NOMO-1 treated with DMSO at 0.1 percent for 48 hours (cell line): ENCODE measurements around the gene CEP57L1.
"Not testable (repeated sequence)": the region's sequence is repeated elsewhere in the genome, so short reads cannot be mapped to it uniquely, and the experiment has no call there.

Source experiments
- DNase-seq: peaks from one replicate; lab custom pipeline; 2025; ENCODE audit not compliant: unreplicated experiment; lab: John Stamatoyannopoulos, UW

CEP57L1 gene

GRCh38 chr6:109073344-109074132 lies 21.8 kb upstream of the CEP57L1 start:
- peak; percentile 79 for DNase-seq

DNA sequence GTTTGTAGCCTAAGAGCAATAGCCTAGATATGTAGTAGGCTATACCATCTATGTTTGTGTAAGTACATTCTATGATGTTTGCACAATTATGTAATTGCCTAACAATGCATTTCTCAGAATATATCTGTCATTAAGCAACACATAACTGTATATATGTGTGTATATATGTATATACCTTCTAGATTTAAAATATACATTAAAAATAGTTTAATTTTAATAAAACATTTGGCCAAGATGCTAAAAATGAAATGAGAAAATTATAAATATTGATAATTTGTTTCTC lies 21.2 kb upstream of the CEP57L1 start:
- DNase-seq = no peak

- DNase-seq = peak; percentile 12
Measured at GRCh38 chr6:109075934-109076333, 19.4 kb upstream of the CEP57L1 start.

- DNase-seq = peak; percentile 21
Measured at GRCh38 chr6:109076377-109076776, 18.9 kb upstream of the CEP57L1 start.

GRCh38 chr6:109079981-109080380 lies 15.3 kb upstream of the CEP57L1 start:
- DNase-seq = peak; percentile 81

- DNase-seq = no peak
Measured at GRCh38 chr6:109081026-109081425, 14.3 kb upstream of the CEP57L1 start.

DNA sequence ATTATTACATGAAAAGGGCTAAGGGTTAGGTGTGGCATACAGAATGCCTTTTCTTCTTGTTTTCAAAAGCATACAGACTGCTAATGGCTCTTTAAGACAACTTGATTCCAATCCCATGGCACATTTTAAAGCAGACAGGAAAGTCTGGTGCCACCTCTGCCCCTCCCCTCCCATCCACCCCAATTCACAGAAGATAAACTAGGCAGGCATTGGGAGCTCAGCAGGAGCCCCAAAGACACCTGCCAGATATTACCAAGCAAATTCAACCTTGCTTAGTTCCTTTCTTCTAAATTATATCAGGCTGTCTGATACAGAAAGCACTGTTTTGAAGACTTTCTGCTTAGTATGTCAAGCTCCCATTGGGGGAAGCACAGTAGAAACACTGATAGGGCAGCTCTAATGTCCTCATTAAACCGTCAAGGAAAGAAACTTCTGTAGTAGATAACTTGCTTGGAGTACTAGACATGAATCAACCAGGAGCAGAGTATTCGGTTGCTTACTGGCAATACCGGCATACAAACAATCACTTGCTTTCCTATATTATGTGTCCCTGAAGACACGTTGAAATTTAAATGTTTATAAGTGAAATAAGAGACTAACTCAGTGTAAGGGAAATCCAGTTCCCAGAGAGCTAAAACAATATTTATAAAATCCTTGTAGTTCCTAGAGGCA lies 13.7 kb upstream of the CEP57L1 start:
- no peak for DNase-seq

DNA sequence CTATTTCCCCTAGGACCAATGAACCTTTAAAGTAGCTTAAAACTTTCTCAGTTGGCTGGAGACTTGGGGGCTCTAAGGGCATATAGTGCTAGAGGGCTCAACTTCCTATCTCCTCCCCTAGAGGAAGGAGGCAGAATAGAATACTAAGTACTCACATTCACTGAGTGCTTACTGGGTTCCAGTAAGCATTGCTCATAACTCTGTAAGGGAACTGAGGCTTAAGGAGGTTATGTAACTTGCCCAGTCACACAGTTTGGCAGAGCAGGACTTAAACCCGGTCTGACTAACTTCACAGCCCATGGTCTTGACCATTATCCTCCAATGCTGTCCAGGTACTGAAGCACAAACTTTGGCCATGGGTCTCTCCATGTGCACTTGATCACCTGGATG lies 13.1 kb upstream of the CEP57L1 start:
- peak; percentile 36 for DNase-seq

- DNase-seq = peak; percentile 9
Measured at GRCh38 chr6:109083657-109084056, 11.7 kb upstream of the CEP57L1 start.

GRCh38 chr6:109084146-109084545 lies 11.2 kb upstream of the CEP57L1 start:
- not testable (repeated sequence) for DNase-seq

- DNase-seq = no peak
Measured at GRCh38 chr6:109087661-109088264, 7.5 kb upstream of the CEP57L1 start.

- DNase-seq = no peak
Measured at GRCh38 chr6:109088995-109089394, 6.3 kb upstream of the CEP57L1 start.

DNA sequence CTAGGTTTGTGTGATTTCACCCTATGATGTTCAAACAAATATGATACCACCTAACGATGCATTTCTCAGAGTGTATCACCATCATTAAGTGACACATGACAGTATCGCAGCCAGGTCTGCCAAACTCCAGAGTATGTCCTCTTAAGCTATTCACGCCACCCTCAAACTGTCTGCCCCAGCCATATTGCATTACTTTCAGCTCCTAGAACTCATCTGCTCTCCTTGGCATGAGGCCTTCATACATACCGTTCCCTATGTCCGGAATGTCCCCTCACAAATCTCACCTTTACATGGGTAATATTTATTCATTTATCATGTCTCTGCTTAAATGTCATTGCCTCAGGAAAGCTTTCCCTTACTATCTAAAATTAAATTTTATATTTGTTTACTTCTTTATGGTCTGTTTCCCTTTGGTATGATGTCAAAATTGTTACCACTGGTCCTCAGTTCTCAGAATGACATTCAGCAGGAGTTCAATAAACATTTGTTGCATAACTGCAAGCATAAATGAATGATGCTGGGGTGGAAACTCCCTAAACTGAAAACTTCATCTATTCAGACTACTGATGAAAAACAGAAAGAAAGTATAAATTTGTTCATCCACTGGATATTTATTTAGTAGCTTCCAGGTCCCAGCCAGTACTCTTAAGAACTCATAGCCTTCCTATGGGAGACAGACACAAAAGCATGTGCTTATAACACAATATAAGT lies 3.8 kb upstream of the CEP57L1 start:
- no peak for DNase-seq

GRCh38 chr6:109092074-109092473 lies 3.2 kb upstream of the CEP57L1 start:
- DNase-seq = no peak

DNA sequence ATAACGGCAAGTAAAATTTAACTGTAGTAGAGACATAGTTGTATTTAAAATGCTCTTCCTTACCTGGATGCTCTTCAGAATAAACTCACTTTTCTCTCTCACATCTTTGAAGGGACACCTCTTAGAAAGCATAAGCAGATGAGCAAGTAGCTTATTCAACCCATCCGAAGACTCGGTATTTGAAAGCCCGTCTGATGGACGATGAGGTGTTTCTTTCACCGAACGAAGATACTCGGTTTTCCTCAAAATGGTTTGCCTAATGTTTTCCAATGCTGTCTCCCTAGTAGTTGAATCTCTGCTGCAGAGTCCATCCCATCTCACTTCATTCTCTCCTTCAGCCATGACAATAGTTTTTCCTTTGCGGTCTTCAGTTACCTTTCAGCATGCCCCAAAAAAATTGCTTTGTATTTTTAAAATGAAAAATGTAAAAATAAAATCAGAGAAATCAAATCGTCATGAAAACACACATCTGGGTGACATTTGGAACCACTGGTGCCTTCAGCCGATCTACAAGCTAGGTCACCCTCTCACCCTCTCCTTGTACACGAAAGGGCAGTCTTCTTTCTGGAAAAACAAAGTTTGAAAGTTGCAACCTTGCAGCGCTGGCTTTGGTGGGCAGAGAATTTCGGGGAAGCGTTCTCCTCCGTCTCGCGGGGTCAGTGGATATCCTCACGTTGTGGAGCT lies 1.4 kb upstream of the CEP57L1 start:
- no peak for DNase-seq

DNA sequence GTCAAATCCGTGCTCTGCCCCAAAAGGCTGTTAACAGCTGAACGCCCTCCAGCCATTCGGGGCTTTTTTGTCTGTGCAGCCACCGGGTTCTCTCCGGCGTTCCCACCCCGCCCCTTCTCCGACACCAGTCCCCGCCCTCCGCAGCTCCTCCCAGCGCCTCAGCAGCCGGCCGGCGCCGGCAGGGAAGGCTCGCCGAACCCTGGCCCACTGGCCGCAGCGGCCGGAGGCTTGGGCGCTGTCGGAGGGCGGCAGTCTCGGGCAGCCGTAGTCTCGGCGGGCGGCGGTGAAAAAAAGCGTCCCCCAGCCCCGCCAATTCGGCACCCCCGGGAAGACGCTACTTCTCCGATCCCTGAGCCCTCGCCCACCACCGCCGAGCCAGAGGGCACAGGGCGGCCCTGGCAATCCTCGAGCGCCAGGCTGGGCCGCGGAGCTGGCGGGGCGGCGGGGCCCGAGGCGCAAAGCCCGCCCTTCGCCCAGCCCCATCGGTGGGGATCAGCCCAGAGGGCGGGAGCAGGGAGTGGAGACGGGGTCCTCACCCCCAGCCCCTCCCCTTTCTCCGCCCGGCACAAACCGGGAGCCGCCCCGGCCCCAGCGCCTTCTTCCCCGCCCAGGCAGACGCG lies 781 bp upstream of the CEP57L1 start, which contains the start of gene SESN1:
Gene SESN1 (minus strand): TSS at position 431 of the 620 bp plus-strand sequence. CDS start 773 bp downstream, outside the sequence.
- DNase-seq = peak; percentile 85

GRCh38 chr6:109095835-109096084 lies 453 bp downstream of the CEP57L1 start:
- DNase-seq = no peak

- peak; percentile 22 for DNase-seq
Measured at GRCh38 chr6:109096208-109096607, 901 bp downstream of the CEP57L1 start.

DNA sequence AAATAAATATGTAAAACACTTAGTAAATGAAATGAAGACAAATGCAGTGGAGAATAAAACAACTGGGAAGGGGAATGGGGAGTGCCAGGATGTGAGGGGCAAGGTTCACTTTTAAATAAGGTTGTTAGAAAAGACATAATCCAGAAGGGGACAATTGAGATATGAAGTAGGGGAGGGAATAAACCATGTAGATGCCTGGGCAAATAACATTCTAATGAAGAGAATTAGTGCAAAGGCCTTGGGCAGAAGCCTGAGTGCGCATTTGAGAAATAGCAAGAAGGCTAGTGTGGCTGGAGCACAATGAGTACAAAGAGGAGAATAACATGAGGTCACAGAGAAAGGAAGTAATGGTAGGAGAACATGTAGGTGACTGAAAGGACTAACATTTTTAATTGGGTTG lies 2.4 kb downstream of the CEP57L1 start:
- no peak for DNase-seq

- no peak for DNase-seq
Measured at GRCh38 chr6:109102762-109103161, 7.5 kb downstream of the CEP57L1 start.

DNA sequence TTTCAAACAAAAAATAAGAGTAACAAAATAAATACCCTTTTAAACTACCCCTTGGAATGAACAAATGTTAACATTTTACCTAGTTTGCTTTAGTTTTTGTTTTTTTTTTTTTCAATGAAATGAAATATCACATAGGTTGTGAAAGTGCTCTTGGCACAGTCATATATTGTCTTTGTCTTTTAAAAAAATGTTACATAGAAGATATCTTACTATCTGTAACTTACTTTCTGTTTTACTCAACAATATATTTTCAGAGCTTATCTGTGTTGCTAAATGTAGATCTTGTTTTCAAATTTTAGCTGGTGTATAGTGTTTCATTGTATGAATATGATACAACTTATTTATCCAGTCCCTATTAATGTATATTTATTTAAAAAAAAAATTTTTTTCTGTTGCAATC lies 8.6 kb downstream of the CEP57L1 start:
- DNase-seq = no peak
